ENCODE measurements around the gene RHOC.

Gene RHOC

DNA sequence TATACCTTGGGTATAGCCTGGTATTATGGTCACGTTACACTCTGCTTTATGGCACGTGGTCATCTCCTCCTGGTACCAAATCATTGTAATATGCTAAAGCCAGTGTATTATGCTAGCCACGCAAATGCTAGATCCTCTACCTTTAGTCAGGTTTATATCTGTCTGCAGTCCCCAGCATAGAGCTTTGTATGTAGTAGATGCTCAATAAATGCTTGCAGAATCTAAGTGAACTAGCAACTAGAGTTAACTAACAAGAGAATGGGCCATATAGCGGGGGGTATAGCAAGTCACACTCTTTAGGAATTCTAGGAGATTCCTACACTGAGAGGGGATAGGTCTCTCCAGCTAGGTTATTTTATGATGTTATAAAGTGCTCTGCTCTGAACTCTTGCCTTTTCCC lies 29.4 kb downstream of the RHOC start:
- no peak for DNase-seq (ENCODE audit: low spot score)

DNA sequence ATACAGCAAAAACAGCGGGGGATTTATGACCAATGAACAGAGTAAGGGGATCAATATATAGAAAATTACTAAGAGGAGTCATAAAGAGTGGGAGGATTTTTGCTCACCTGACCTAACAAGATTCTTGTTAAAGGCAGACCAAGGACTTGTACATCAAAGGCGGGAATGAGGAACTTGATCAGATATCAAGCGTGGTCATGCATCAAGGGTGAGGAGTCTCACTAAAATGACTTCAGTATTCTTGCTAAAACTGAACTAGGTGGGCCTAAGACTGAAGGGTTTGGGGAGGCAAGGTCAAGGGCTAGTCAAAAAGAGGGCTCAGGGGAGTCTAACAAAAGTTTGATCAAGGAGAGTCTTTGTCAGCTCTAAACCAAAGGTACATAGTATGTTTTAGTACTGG lies 30.4 kb downstream of the RHOC start:
- DNase-seq (ENCODE audit: low spot score) = no peak

DNA sequence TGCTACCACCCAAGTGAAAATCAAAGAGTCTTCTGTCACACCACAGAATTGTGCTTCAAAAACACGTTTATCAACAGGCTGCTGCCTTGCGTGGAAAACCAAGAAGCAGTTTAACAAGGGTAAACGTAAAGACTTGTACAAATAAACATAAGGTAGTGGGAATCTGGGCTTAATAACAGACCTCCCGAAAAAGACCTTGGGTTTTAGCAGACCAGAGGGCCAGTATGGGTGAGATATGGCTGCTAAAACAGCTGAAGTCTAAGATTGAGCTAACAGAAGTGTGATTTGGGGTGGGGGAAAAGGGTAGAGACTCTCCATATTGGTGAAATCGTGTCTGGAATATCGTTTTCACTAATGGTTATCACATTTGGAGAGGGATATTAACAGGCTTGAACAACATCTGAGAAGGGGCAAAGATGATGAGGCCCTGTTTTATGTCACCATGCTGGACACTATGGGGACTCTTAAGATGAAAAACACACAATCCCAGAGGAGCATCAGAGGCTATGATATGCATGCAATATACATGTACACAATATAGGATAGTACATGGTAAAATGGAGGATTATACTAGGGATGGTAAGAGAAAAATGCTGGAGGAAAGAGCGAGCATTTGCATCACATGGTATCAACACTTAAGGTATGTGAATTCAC lies 31.1 kb downstream of the RHOC start:
- DNase-seq (ENCODE audit: low spot score) = no peak

DNA sequence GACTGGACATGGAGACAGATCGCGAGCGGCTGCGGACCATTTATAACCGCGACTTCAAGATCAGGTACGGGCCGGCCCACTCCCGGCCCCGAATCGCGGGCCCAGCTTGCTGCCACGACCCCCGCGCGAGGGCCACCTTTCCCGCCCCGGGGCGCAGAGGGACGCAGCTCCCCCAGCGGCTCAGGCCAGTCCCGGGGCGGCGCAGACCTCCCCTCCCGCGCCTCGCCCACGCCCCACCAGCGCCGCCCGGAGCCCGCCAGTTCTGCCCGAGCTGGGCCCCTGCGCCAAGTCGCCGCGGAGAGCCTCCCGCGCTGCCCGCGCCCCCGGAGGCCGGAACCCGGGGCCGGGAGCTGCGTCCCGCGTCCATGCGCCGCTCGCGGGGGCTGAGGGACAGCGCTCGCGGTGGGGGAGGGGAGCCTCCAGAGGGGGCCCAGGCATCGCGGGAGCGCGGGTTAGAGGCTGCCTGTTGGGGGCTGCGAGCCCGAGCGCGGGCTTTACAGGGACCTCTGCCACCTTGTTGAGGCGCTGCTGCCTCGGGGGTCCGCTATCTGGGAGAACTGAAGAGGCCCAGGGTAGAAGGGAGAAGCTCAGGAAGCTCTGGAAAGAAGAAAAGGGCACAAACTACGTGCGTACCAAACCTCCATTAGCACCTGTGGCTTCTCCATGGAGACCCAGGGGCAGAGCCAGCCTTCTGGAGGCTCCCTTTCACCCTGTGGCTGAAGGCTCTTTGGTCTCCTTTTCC lies 31.8 kb downstream of the RHOC start:
- peak; percentile 81 for DNase-seq (ENCODE audit: low spot score)

DNA sequence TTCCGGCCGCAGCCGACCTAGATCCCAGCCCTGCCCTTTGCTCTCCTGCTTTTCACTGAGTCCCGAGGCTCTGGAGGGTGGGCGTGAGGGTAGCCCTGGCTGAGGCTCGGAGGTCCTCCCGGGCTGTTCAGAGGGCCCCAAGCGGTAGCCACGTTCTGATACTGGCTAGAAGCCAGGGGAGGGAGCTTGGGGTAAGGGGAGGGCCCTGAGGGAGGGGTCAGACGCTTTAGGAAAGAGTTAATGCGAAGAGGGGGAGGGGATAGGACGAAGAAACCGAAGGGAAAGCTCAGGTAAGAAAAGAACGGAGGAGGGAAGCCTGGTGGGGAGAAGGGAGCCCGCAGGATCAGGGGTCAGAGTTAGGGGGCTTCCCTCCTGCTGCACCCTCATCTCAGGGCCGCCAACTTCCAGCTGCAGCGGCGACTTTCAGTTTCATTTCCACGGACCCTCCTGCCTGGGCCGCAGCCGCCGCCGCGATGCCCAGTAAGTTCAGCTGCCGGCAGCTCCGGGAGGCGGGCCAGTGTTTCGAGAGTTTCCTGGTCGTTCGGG lies 32.4 kb downstream of the RHOC start, which contains the start of gene MOV10:
Gene MOV10 (plus strand): TSS at position 220 of the 546 bp plus-strand sequence. CDS start 254 bp downstream, at position 474.
- peak; percentile 84 for DNase-seq (ENCODE audit: low spot score)

DNA sequence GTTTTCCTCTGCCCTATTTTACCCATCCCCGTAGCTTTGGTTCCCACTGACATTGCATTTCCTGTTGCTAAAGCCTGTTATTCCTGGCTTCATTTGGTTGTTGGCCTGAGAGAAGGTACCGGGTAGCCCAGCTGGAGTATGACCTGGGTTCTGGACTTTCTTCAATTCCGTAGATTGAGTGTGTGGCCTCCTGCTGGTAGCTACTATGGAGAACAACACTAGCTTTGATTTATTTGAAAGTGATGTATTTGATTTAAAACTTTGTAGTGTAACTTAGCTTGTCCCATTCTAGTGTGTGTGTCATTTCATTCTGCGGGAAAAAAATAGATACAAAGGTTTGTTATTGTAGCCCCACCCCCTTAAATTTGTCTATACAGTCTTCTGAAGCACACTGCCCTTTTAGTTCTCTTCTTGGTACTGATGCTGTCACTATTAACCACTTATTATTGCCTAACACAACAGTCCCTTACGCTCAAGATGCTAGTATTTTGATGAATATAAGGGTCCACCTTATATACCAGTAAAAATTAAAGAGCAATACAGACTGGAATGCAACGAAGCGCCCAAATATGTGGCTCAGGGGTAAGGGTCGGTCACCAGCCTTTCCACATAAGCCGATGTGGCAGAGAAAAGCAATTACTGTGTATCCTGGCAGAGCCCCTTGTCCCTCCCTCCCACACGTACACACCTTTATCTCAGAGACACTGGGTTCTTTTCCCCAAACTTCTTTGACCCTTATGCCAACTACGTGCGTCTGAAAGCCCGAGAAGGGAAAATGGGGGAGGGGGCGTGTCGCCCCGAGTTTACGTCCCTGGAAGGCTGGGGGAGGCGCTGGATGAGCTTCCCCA lies 33.1 kb downstream of the RHOC start:
- DNase-seq (ENCODE audit: low spot score) = no peak

DNA sequence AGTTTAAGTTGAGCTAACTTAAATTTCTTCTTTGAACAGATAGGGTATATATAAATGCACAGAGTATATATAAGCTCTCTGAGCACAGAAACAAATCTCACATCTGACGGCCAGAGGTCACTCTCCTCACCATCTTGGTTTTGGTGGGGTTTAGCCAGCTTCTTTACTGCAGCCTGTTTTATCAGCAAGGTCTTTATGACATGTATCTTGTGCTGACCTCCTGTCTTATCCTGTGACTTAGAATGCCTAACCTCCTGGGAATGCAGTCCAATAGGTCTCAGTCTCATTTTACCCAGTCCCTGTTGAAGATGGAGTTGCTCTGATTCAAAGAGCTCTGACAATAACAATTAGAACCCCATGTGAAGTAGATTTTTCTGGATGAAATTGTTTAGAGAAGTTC lies 34.1 kb downstream of the RHOC start:
- DNase-seq (ENCODE audit: low spot score) = no peak

DNA sequence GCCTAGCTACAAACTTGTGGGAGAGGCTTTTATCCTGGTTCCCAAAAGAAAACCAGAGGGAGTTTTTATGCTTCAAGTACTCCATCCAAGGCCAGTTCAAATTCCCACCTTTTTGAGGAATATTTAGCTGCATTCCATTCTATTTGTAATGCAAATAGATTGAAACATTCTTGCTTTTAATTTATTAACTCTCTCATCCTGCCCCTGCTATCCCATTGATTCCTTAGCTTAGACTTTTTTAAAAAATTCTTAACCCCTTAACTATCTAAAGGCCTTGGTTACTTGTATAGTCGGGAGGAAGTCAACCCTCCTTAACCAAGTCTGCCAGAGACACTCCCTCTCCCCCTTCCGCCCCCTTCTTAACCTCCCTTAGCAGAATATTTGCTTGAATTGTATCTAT lies 34.9 kb downstream of the RHOC start:
- DNase-seq (ENCODE audit: low spot score) = no peak

DNA sequence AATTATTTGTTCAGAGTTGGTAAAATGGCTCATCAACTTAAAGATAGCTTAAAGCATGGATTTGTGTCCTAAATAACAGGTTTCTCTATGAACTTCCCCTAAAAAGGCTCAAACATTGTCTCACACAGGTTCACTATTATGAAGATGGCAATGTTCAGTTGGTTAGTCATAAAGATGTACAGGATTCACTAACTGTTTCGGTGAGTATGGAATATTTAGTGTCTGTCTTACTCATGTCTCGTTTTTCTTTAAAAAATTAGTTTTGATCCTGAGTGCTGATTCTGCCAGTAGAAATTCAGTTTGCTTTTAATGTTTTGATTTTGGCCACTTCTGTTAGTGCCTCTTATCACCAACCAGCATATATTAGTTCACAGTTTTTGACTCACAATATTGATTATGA lies 40.0 kb downstream of the RHOC start:
- no peak for DNase-seq (ENCODE audit: low spot score)

DNA sequence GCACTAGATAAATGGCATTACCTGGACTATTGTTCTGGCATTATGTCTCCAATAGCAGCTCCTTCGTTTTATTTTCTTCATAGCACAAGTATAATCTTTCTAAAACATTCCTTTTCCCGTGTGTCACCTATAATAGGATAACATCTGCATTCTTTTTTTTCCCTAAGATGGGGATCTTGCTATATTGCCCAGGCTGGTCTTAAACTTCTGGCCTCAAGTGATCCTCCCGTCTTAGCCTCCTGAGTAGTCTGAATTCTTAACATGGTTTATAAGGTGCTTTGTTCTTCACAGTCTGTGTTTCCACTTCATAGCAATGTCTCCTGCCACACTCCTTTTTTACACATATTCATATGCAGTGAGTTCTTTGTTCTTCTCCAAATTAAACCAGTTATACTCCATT lies 41.1 kb downstream of the RHOC start:
- no peak for DNase-seq (ENCODE audit: low spot score)

DNA sequence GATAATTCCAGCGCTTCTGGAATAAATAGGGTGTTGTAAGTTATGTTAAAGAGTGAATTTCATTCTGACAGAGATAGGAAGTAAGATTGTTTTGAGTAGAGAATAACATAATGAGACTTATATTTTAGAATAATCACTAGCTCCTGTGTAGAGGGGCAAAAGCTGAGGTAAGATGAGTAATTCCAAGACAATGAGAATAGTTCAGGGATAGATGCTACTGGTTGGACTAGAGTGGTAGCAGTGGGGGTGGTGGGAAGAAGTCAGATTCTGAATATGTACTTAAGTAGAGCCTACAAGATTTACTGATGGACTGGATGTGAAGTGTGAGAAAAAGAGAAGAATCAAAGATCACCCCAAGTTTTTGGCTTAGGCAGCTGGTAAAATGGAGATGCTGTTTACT lies 55.7 kb downstream of the RHOC start:
- no peak for DNase-seq (ENCODE audit: low spot score)
